CD14-positive monocyte (primary cell): Measurements from ENCODE around the gene NTM. TPM values are rescaled to one million over a fixed set of nuclear protein-coding genes. Genes with fewer than 3 reads are reported as not detected.

Experiments used
- DNase-seq, 3 donors: peaks; one replicate each; pipeline ENCODE4 v3.0.0-alpha.2; 2011 to 2022
- H2AFZ ChIP-seq: 2 replicates; pipeline ENCODE4 v1.6.0; 2012; ENCODE audit warnings: mild to moderate bottlenecking, low read depth, low read length, inconsistent platforms; ENCODE audit not compliant: insufficient read depth, poor library complexity, severe bottlenecking
- H3K27ac ChIP-seq, 2 donors: 1 replicate in 1 of 2; 2 replicates in 1 of 2; pipeline ENCODE4 v1.5.1; 2012 to 2013; ENCODE audit warnings: low read length in 2 of 2, control low read depth in 1 of 2, inconsistent platforms in 1 of 2, low read depth in 1 of 2, mild to moderate bottlenecking in 1 of 2
- H3K27me3 ChIP-seq, 2 donors: one replicate each; pipeline versions ENCODE4 v1.6.0 to v1.6.1; 2011 to 2013; ENCODE audit warnings: low read length in 2 of 2; ENCODE audit not compliant: control insufficient read depth in 2 of 2, insufficient read depth in 2 of 2
- H3K36me3 ChIP-seq, 2 donors: replicated peaks in 1 of 2; 1 replicate in 1 of 2; 2 replicates in 1 of 2; pipeline versions ENCODE4 v1.5.1 to v1.6.1; 2012 to 2013; ENCODE audit warnings: low read length in 2 of 2, control low read depth in 1 of 2, inconsistent platforms in 1 of 2, mild to moderate bottlenecking in 1 of 2; ENCODE audit not compliant: insufficient read depth in 2 of 2, control insufficient read depth in 1 of 2
- H3K4me1 ChIP-seq, 2 donors: 1 replicate in 1 of 2; 2 replicates in 1 of 2; pipeline versions ENCODE4 v1.5.1 to v1.6.1; 2012 to 2013; ENCODE audit warnings: low read length in 2 of 2, control low read depth in 1 of 2, inconsistent platforms in 1 of 2, mild to moderate bottlenecking in 1 of 2, moderate library complexity in 1 of 2; ENCODE audit not compliant: insufficient read depth in 2 of 2, control insufficient read depth in 1 of 2
- H3K4me2 ChIP-seq: replicated peaks from 2 replicates; pipeline ENCODE3; 2012; ENCODE audit warnings: low read length, moderate library complexity, mild to moderate bottlenecking; ENCODE audit not compliant: poor library complexity, severe bottlenecking; ENCODE audit errors: extremely low read depth
- H3K4me3 ChIP-seq, 3 experiments: fragments of 200-600 bp in 1 of 3; sonication (generic) in 1 of 3; replicated peaks in 1 of 3; 1 replicate in 2 of 3; 2 replicates in 1 of 3; pipeline ENCODE4 v1.5.1; 2011 to 2013; ENCODE audit warnings: low read length in 3 of 3, mild to moderate bottlenecking in 3 of 3, control low read depth in 2 of 3, low read depth in 2 of 3, inconsistent platforms in 1 of 3, moderate library complexity in 1 of 3
- H3K79me2 ChIP-seq: 2 replicates; pipeline ENCODE4 v1.6.0; 2012; ENCODE audit warnings: mild to moderate bottlenecking, control low read depth, inconsistent platforms, low read length, moderate library complexity; ENCODE audit not compliant: insufficient read depth
- H3K9ac ChIP-seq: 2 replicates; pipeline ENCODE4 v1.6.0; 2017; ENCODE audit warnings: low read length, mild to moderate bottlenecking; ENCODE audit not compliant: insufficient read depth, poor library complexity, severe bottlenecking
- H3K9me3 ChIP-seq, 2 donors: replicated peaks in 1 of 2; 1 replicate in 1 of 2; 2 replicates in 1 of 2; pipeline versions ENCODE4 v1.5.1 to v1.6.1; 2012 to 2013; ENCODE audit warnings: low read length in 2 of 2, control low read depth in 1 of 2; ENCODE audit not compliant: control insufficient read depth in 1 of 2, insufficient read depth in 1 of 2
- H4K20me1 ChIP-seq: 2 replicates; pipeline ENCODE4 v1.6.0; 2012; ENCODE audit warnings: mild to moderate bottlenecking, low read length, control low read depth, moderate library complexity; ENCODE audit not compliant: insufficient read depth
- H3K27ac Mint-ChIP-seq, 7 donors: one replicate each; pipeline ENCODE4 v1.8.0; 2020; ENCODE audit warnings: mild to moderate bottlenecking in 7 of 7, mixed read lengths in 7 of 7, moderate library complexity in 6 of 7, inconsistent platforms in 2 of 7
- H3K27me3 Mint-ChIP-seq, 3 donors: one replicate each; pipeline ENCODE4 v1.8.0; 2021 to 2022; ENCODE audit warnings: low read depth in 3 of 3, mild to moderate bottlenecking in 3 of 3, mixed read lengths in 3 of 3, moderate library complexity in 3 of 3, inconsistent platforms in 1 of 3
- H3K36me3 Mint-ChIP-seq, 2 donors: one replicate each; pipeline ENCODE4 v1.8.0; 2020; ENCODE audit warnings: mixed read lengths in 2 of 2, inconsistent platforms in 1 of 2, mild to moderate bottlenecking in 1 of 2
- H3K4me1 Mint-ChIP-seq: one replicate; pipeline ENCODE4 v1.8.0; 2020; ENCODE audit warnings: mild to moderate bottlenecking, mixed read lengths
- H3K4me3 Mint-ChIP-seq, 2 donors: one replicate each; pipeline ENCODE4 v1.8.0; 2020; ENCODE audit warnings: mild to moderate bottlenecking in 2 of 2, mixed read lengths in 2 of 2, moderate library complexity in 1 of 2
- H3K9me3 Mint-ChIP-seq, 7 donors: one replicate each; pipeline ENCODE4 v1.8.0; 2020 to 2022; ENCODE audit warnings: mixed read lengths in 7 of 7, mild to moderate bottlenecking in 6 of 7, moderate library complexity in 6 of 7, inconsistent platforms in 2 of 7
- CTCF ChIP-seq: fragments of 200-600 bp; IDR thresholded peaks from one replicate; pipeline ENCODE4 v1.8.0; 2022; ENCODE audit warnings: antibody characterized with exemption, mild to moderate bottlenecking
- WGBS: methylation state at CpG from one replicate; pipeline ENCODE4 v1.1.5; 2013; ENCODE audit warnings: missing lambda C conversion rate; ENCODE audit not compliant: insufficient coverage; 5-methylcytosine and 5-hydroxymethylcytosine counted together
- intact Hi-C, 2 donors: fragments of 100-400 bp; cut with micrococcal nuclease; formaldehyde crosslinking; loops; one replicate each; pipeline versions ENCODE4 v1.15.0 to v1.15.1; 2023
- polyA plus RNA-seq, 3 donors: library from polyadenylated mRNA; depleted of rRNA in 1 of 3; unstranded in 2 of 3; stranded (reverse) in 1 of 3; fragments of 300-500 nt in 2 of 3; fragments of >200 nt in 1 of 3; fragmentation: Illumina TruSeq in 2 of 3; gene quantifications; 1 replicate in 2 of 3; 2 replicates in 1 of 3; pipeline ENCODE4 v1.2.3, GENCODE V29; 2012 to 2021

NTM gene
- polyA plus RNA-seq, 3 donors, result not detected

- intact Hi-C loops, result no loop called here
- H3K9me3 ChIP-seq, result peaks cover 0 to 5% of the 10 kb centered on the region in 2 donors
- Mint-ChIP-seq H3K36me3 (no peaks in the 10 kb centered on the region), H3K4me1 (no peaks in the 10 kb centered on the region), H3K4me3 (no peak overlapping the region), H3K27me3 (peaks cover 0 to 9% (median 1%) of the 10 kb centered on the region in 3 donors), H3K9me3 (peaks cover 2 to 6% (median 3%) of the 10 kb centered on the region in 7 donors), H3K27ac (no peak overlapping the region)
- TF ChIP-seq CTCF, result no peak
- H3K36me3 ChIP-seq, result no peaks in the 10 kb centered on the region
- no peaks in the 10 kb centered on the region for H4K20me1 ChIP-seq
- H2AFZ ChIP-seq, result no peak overlapping the region
- no peaks in the 10 kb centered on the region for H3K79me2 ChIP-seq
- no peak overlapping the region for H3K9ac ChIP-seq
- WGBS, result no CpG with 5 or more reads among the region's 4 CpGs
- DNase-seq, result no peak
- H3K27ac ChIP-seq, result no peak overlapping the region
- no peaks in the 10 kb centered on the region for H3K4me1 ChIP-seq
- no peaks in the 10 kb centered on the region for H3K27me3 ChIP-seq
- no peak overlapping the region for H3K4me3 ChIP-seq
- H3K4me2 ChIP-seq, result no peak overlapping the region
Observed at GRCh38 chr11:131985846-131986301, 615.5 kb downstream of the NTM start.

- Histone ChIP-seq H3K9ac (no peak overlapping the region), H3K4me2 (no peak overlapping the region), H3K9me3 (peaks cover 0 to 5% of the 10 kb centered on the region in 2 donors), H2AFZ (no peak overlapping the region), H3K4me3 (no peak overlapping the region), H3K36me3 (no peaks in the 10 kb centered on the region), H3K27ac (no peak overlapping the region), H3K79me2 (no peaks in the 10 kb centered on the region), H4K20me1 (no peaks in the 10 kb centered on the region), H3K4me1 (no peaks in the 10 kb centered on the region), H3K27me3 (no peaks in the 10 kb centered on the region)
- WGBS, result 100% methylated on average over 1 of the region's 2 CpGs
- TF ChIP-seq CTCF, result no peak
- Mint-ChIP-seq H3K4me3 (no peak overlapping the region), H3K4me1 (no peaks in the 10 kb centered on the region), H3K36me3 (no peaks in the 10 kb centered on the region), H3K9me3 (peaks cover 2 to 6% (median 3%) of the 10 kb centered on the region in 7 donors), H3K27me3 (peaks cover 0 to 6% (median 0%) of the 10 kb centered on the region in 3 donors), H3K27ac (no peak overlapping the region)
- no peak for DNase-seq
- intact Hi-C loops, result no loop called here
Observed at GRCh38 chr11:131987703-131988102, 617.3 kb downstream of the NTM start.
